ENCODE results near the gene ADGRL2.

DNA sequence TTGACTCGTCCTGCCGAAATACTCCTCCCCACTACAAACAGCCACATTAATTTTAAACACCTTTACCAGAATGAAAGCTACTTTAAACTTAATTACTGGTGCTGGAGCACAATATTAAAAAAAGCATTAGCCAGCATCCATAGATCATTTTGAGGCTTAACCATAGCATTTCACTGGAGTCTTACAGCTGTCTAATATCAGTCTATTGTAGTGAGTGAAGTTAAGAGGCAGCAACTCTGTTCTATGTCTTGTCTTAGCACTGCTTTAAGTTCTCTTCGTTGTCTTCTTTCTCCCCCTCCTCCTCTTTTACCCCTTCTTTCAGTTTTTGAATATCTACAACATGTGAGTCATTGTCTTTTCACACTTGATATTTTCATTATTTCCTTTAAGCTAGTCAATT is 49.3 kb downstream of the ADGRL2 start:
- TF ChIP-seq, protein P1, sequence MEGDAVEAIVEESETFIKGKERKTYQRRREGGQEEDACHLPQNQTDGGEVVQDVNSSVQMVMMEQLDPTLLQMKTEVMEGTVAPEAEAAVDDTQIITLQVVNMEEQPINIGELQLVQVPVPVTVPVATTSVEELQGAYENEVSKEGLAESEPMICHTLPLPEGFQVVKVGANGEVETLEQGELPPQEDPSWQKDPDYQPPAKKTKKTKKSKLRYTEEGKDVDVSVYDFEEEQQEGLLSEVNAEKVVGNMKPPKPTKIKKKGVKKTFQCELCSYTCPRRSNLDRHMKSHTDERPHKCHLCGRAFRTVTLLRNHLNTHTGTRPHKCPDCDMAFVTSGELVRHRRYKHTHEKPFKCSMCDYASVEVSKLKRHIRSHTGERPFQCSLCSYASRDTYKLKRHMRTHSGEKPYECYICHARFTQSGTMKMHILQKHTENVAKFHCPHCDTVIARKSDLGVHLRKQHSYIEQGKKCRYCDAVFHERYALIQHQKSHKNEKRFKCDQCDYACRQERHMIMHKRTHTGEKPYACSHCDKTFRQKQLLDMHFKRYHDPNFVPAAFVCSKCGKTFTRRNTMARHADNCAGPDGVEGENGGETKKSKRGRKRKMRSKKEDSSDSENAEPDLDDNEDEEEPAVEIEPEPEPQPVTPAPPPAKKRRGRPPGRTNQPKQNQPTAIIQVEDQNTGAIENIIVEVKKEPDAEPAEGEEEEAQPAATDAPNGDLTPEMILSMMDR (conservative IDR thresholded peaks at IDR 0.05) = no peak
- TF ChIP-seq EZH2 (IDR thresholded peaks at IDR 0.05; ENCODE audit: low read depth) = no peak
